ENCODE results near the gene FBXL13.

DNA sequence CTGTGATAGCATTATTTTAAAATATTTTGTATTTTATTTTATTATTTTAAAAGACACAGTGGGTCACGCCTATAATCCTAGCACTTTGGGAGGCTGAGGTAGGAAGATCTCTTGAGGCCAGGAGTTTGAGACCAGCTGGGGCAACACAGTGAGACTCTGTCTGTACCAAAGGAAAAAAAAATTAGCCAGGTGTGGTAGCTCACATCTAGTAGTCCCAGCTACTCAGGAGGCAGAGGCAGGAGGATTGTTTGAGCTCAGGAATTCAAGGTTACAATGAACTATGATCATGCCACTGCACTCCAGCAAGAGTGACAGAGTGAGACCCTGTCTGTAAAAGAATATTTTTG is 37.1 kb downstream of the FBXL13 start:
- TF ChIP-seq, protein P1, sequence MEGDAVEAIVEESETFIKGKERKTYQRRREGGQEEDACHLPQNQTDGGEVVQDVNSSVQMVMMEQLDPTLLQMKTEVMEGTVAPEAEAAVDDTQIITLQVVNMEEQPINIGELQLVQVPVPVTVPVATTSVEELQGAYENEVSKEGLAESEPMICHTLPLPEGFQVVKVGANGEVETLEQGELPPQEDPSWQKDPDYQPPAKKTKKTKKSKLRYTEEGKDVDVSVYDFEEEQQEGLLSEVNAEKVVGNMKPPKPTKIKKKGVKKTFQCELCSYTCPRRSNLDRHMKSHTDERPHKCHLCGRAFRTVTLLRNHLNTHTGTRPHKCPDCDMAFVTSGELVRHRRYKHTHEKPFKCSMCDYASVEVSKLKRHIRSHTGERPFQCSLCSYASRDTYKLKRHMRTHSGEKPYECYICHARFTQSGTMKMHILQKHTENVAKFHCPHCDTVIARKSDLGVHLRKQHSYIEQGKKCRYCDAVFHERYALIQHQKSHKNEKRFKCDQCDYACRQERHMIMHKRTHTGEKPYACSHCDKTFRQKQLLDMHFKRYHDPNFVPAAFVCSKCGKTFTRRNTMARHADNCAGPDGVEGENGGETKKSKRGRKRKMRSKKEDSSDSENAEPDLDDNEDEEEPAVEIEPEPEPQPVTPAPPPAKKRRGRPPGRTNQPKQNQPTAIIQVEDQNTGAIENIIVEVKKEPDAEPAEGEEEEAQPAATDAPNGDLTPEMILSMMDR (IDR thresholded peaks at IDR 0.05): no peak
- TF ChIP-seq POLR2A (IDR thresholded peaks at IDR 0.05): no peak
